SK-N-SH treated with all-trans-retinoic acid at 6 μM for 48 hours (cell line): ENCODE measurements around the gene SLCO3A1.

Experiments
- ATAC-seq: fragments of 200-7000 bp; cut with Tn5 transposase; 3 replicates; pipeline ENCODE4 v1.9.1; 2020; ENCODE audit warnings: mild to moderate bottlenecking, moderate library complexity
- ARNTL ChIP-seq: fragments of 450-650 bp; formaldehyde crosslinking; IDR thresholded peaks from 2 replicates; pipeline ENCODE4 v1.5.0; 2020; ENCODE audit warnings: low read depth, mild to moderate bottlenecking, moderate library complexity, borderline replicate concordance
- BACH2 ChIP-seq: fragments of 250-450 bp; sonication (Bioruptor Pico); IDR thresholded peaks from 2 replicates; pipeline ENCODE4 v1.9.0; 2021; ENCODE audit warnings: mild to moderate bottlenecking, borderline replicate concordance
- CREB5 ChIP-seq: fragments of 250-450 bp; sonication (Bioruptor Pico); IDR thresholded peaks from 2 replicates; pipeline ENCODE4 v1.5.1; 2020; ENCODE audit warnings: low read depth, mild to moderate bottlenecking, moderate library complexity
- CSDC2 ChIP-seq: fragments of 250-450 bp; sonication (Bioruptor Pico); IDR thresholded peaks from 2 replicates; pipeline ENCODE4 v1.5.0; 2020; ENCODE audit warnings: mild to moderate bottlenecking, moderate library complexity
- CSRNP3 ChIP-seq: fragments of 250-450 bp; sonication (Bioruptor Pico); IDR thresholded peaks from 2 replicates; pipeline ENCODE4 v1.5.1; 2021; ENCODE audit warnings: mild to moderate bottlenecking, moderate library complexity
- ESRRG ChIP-seq: fragments of 250-450 bp; sonication (Bioruptor Pico); IDR thresholded peaks from 2 replicates; pipeline ENCODE4 v1.6.1; 2021; ENCODE audit warnings: mild to moderate bottlenecking
- GLIS3 ChIP-seq: fragments of 250-450 bp; sonication (Bioruptor Pico); IDR thresholded peaks from 2 replicates; pipeline ENCODE4 v1.5.0; 2020; ENCODE audit warnings: mild to moderate bottlenecking, moderate library complexity
- OSR1 ChIP-seq: fragments of 250-450 bp; sonication (Bioruptor Pico); IDR thresholded peaks from 2 replicates; pipeline ENCODE4 v1.8.0; 2022; ENCODE audit warnings: moderate library complexity, mild to moderate bottlenecking, inconsistent platforms
- PATZ1 ChIP-seq: fragments of 250-450 bp; sonication (Bioruptor Pico); IDR thresholded peaks from 2 replicates; pipeline ENCODE4 v1.8.0; 2020; ENCODE audit warnings: mild to moderate bottlenecking, moderate library complexity, borderline replicate concordance
- POU6F1 ChIP-seq: fragments of 250-450 bp; sonication (Bioruptor Pico); IDR thresholded peaks from 2 replicates; pipeline ENCODE4 v1.8.0; 2021; ENCODE audit warnings: low read depth, mild to moderate bottlenecking, moderate library complexity, borderline replicate concordance
- PPARA ChIP-seq: fragments of 250-450 bp; sonication (Bioruptor Pico); IDR thresholded peaks from 2 replicates; pipeline ENCODE4 v1.5.0; 2020; ENCODE audit warnings: mild to moderate bottlenecking, borderline replicate concordance
- RARB ChIP-seq: fragments of 250-450 bp; sonication (Bioruptor Pico); IDR thresholded peaks from 2 replicates; pipeline ENCODE4 v1.8.0; 2021; ENCODE audit warnings: mild to moderate bottlenecking, moderate library complexity
- SNAI2 ChIP-seq: fragments of 250-450 bp; sonication (Bioruptor Pico); IDR thresholded peaks from 2 replicates; pipeline ENCODE4 v1.5.0; 2020; ENCODE audit warnings: mild to moderate bottlenecking, moderate library complexity
- TCF4 ChIP-seq: fragments of 250-450 bp; sonication (Bioruptor Pico); IDR thresholded peaks from 2 replicates; pipeline ENCODE4 v1.8.0; 2021; ENCODE audit warnings: mild to moderate bottlenecking, moderate library complexity, borderline replicate concordance
- TOX ChIP-seq: fragments of 250-450 bp; sonication (Bioruptor Pico); IDR thresholded peaks from 2 replicates; pipeline ENCODE4 v1.8.0; 2021; ENCODE audit warnings: mild to moderate bottlenecking, moderate library complexity, borderline replicate concordance
- TSHZ2 ChIP-seq: fragments of 250-450 bp; sonication (Bioruptor Pico); IDR thresholded peaks from 2 replicates; pipeline ENCODE4 v1.5.0; 2020; ENCODE audit warnings: mild to moderate bottlenecking, moderate library complexity
- ZC3H10 ChIP-seq: fragments of 250-450 bp; sonication (Bioruptor Pico); IDR thresholded peaks from 2 replicates; pipeline ENCODE4 v1.5.1; 2021; ENCODE audit warnings: mild to moderate bottlenecking, moderate library complexity
- ZFP3 ChIP-seq: fragments of 250-450 bp; sonication (Bioruptor Pico); IDR thresholded peaks from 2 replicates; pipeline ENCODE4 v1.5.0; 2020; ENCODE audit warnings: mild to moderate bottlenecking, moderate library complexity
- ZFP30 ChIP-seq: fragments of 450-650 bp; formaldehyde crosslinking; IDR thresholded peaks from 2 replicates; pipeline ENCODE4 v1.5.0; 2022; ENCODE audit warnings: mild to moderate bottlenecking, moderate library complexity
- ZNF565 ChIP-seq: fragments of 450-650 bp; formaldehyde crosslinking; conservative IDR thresholded peaks from 2 replicates; pipeline ENCODE4 v1.5.0; 2020; ENCODE audit warnings: low read depth, mild to moderate bottlenecking, moderate library complexity
- ZNF70 ChIP-seq: fragments of 450-650 bp; formaldehyde crosslinking; IDR thresholded peaks from 2 replicates; pipeline ENCODE4 v1.5.0; 2020; ENCODE audit warnings: mild to moderate bottlenecking, moderate library complexity
- ZNF8 ChIP-seq: fragments of 450-650 bp; formaldehyde crosslinking; IDR thresholded peaks from 2 replicates; pipeline ENCODE4 v1.5.0; 2020; ENCODE audit warnings: mild to moderate bottlenecking, moderate library complexity

SLCO3A1 gene

GRCh38 chr15:91967935-91968606 is 114.6 kb downstream of the SLCO3A1 start:
- no peak for TF ChIP-seq BACH2 (CRISPR knock-in tag)
- no peak for TF ChIP-seq OSR1
- no peak for TF ChIP-seq GLIS3
- no peak for TF ChIP-seq ZFP3 (CRISPR knock-in tag)
- TF ChIP-seq ZC3H10 (CRISPR knock-in tag): no peak
- TF ChIP-seq CSRNP3: no peak
- no peak for TF ChIP-seq SNAI2 (CRISPR knock-in tag)
- TF ChIP-seq ZNF565 (CRISPR knock-in tag): no peak
- no peak for TF ChIP-seq CREB5 (CRISPR knock-in tag)
- no peak for TF ChIP-seq ZNF70 (CRISPR knock-in tag)
- no peak for TF ChIP-seq CSDC2 (CRISPR knock-in tag)
- TF ChIP-seq PPARA (CRISPR knock-in tag): no peak
- no peak for TF ChIP-seq TCF4 (CRISPR knock-in tag)

GRCh38 chr15:91968610-91969009 is 115.1 kb downstream of the SLCO3A1 start:
- ATAC-seq: no peak
- TF ChIP-seq BACH2 (CRISPR knock-in tag) (no peak), ZNF8 (CRISPR knock-in tag) (no peak), ZC3H10 (CRISPR knock-in tag) (no peak), RARB (CRISPR knock-in tag) (no peak), ZFP3 (CRISPR knock-in tag) (no peak), POU6F1 (no peak), PPARA (CRISPR knock-in tag) (no peak), TSHZ2 (CRISPR knock-in tag) (no peak), CREB5 (CRISPR knock-in tag) (no peak), ZFP30 (CRISPR knock-in tag) (no peak), TOX (CRISPR knock-in tag) (no peak), ZNF70 (CRISPR knock-in tag) (no peak), ARNTL (no peak), OSR1 (no peak), CSRNP3 (no peak), PATZ1 (CRISPR knock-in tag) (no peak), ESRRG (CRISPR knock-in tag) (no peak), TCF4 (CRISPR knock-in tag) (no peak)

More at GRCh38 chr15:91967935-91968606, 114.6 kb downstream of the SLCO3A1 start:
- ATAC-seq: peak; percentile 46
